ENCODE data around the gene ATP1B3. TPM values are rescaled to one million over a fixed set of nuclear protein-coding genes. Genes with fewer than 3 reads are reported as not detected.
A peak's percentile ranks its signal among the peaks of the same experiment; 100 is the strongest.

ATP1B3 gene
- total RNA-seq, 1 donor from 2014 or later: 223 TPM

DNA sequence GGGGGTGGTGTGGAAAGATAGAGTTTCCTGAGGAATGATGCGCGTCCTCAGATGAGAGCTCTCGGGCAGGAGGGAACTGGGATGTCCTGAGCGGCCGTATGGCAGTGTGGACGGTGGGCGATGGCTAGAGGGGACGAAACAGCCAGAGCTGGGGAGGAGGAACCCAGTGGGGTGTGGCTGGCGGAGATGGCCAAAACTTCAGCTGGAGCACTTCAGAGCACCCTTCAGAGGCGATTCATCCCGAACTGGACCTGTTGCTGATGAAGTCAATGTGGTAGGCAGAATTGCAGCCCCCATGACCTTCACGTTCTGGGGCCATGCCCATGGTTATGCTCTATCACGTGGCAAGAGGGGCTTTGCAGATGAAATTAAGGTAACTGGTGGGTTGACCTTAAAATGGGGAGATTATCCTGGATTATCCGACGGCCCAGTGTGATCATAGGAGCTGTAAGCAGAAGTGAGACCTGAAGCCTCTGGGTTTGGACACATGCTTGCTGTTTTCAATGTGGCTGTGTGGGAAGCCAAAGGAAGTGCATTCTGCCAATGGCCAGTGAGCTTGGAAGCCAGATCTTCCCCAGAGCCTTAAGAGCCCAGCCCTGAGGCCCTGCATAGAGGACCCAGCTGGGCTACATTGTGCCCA, 52.3 kb downstream of the ATP1B3 start:
- Mint-ChIP-seq H3K4me3 (no peak overlapping the region), H3K36me3 (ENCODE audit: low read depth) (peaks cover 29% of the 10 kb centered on the region), H3K27me3 (no peaks in the 10 kb centered on the region), H3K9me3 (no peaks in the 10 kb centered on the region), H3K27ac (no peak overlapping the region), H3K4me1 (no peaks in the 10 kb centered on the region)
- no peak for DNase-seq
- intact Hi-C loops (cut with micrococcal nuclease): no loop called here

DNA sequence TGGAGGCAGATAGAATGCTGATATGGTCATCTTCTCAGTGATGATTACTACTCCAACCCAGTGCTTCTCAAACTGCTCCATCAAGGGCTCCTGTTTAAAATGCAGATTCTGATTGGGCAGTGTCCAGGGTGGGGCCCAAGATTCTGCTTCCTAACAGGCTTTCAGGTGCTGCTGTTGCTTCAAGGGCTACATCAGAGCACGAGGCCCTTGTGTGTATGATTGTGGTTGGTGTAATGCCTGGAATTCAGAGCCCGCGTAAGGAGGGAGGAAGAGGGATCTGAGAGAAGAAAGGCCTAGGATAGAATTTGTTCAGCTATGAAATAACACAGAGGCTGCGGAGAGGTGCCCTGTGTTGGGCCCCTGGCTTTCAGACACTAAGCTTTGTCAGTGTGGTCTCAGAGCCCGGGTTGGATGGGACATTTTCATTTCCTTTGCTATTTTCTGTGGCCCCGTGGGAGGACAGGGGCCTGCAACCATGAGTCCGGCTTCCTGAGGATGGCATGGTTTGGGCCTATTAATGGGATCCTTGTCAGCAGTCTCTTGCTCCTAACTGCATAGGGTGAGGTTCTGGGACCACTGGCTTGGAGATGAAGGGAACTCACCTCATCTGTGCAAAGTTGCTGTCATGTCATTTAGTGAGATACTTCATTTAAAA, 53.0 kb downstream of the ATP1B3 start:
- H3K9me3 Mint-ChIP-seq: no peaks in the 10 kb centered on the region
- H3K27ac Mint-ChIP-seq: peak overlapping the region; percentile 62

DNA sequence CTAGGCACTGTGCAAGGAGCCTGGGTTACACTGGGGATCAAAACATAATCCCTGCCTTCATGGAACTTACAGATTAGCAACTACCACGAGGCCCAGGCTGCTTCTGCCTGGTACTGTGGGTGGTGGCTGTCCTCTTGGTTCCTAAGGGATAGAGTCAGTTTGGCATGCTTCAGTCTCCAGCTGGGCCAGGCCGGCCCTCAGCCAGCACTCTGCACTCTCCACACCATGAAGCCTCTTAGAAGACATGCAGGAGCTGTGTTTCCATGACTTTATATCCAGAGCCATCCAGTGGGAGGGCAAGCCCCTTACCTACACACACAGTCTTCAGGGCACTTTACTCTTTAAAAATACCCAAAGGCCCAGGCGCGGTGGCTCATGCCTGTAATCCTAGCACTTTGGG, 54.4 kb downstream of the ATP1B3 start:
- no peak overlapping the region for H3K4me3 Mint-ChIP-seq
- DNase-seq: no peak
- H3K27ac Mint-ChIP-seq: no peak overlapping the region
- no peaks in the 10 kb centered on the region for H3K27me3 Mint-ChIP-seq
- H3K36me3 Mint-ChIP-seq (ENCODE audit: low read depth): peaks cover 19% of the 10 kb centered on the region
- intact Hi-C loops (cut with micrococcal nuclease): no loop called here
- no peaks in the 10 kb centered on the region for H3K9me3 Mint-ChIP-seq
- H3K4me1 Mint-ChIP-seq: no peaks in the 10 kb centered on the region

More for the DNA sequence above, 53.0 kb downstream of the ATP1B3 start:
- intact Hi-C loops (cut with micrococcal nuclease): no loop called here
- no peaks in the 10 kb centered on the region for H3K4me1 Mint-ChIP-seq
- DNase-seq: no peak
- H3K4me3 Mint-ChIP-seq: no peak overlapping the region
- H3K27me3 Mint-ChIP-seq: no peaks in the 10 kb centered on the region
- peaks cover 26% of the 10 kb centered on the region for H3K36me3 Mint-ChIP-seq (ENCODE audit: low read depth)

DNA sequence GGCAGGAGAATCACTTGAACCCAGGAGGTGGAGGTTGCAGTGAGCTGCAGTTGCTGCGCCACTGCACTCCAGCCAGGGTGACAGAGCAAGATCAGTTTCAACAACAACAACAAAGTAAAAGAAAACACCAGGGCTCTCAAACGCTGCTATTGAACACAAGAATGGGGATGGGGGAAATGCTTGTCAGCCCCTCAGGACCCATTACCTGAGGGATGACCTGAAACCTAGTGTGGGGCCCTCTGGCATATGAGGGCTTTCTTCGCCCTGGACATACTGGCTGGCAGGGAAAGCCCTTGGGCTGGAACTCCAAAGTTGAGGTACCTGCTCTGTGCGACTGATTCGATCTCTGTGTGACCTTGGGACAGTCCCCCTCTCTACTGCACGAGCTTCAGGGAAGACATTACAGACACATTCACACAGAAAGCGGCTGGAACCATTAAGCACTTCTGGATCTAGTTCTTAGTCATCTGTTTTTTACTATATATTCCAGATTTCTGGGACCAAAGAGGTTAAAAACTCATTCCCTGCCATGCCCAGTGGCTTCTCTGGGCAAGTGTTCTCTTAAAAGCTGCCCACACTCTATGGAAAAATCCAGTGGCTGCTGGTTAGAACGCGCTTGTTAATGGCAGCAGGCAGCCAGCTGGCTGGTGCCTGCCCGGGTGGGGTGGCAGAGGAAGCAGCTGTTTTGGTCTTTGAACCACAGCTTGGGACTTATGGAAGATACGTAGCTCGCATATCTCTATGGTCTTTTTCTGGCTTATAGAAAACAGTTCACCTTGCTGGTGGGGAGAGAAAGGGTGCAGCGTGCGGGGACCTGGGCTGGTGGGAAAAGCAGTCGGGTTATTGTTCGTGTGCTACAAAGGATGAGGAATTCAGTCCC, 57.2 kb downstream of the ATP1B3 start:
- Mint-ChIP-seq H3K27ac (no peak overlapping the region), H3K4me3 (no peak overlapping the region)

DNA sequence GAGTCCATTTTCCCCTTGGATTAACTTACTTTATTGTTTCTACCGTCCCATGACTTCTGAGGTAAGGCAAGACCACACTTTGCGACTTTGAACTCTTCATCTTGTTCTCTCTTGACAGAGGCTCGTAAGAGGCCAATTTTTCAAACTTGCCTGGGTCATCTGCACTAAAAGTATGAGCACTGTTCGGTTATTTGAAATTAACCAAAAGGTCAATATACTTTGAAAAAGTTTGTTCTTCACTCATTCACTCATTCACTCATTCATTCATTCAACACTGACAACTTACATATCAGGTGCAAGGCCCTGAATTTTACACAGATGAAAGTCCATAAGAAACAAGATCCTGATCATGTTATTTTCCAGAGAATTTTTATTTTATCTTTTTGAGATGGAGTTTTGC, 57.9 kb downstream of the ATP1B3 start:
- Mint-ChIP-seq H3K27ac (no peak overlapping the region), H3K27me3 (no peaks in the 10 kb centered on the region), H3K4me1 (no peaks in the 10 kb centered on the region), H3K4me3 (no peak overlapping the region), H3K36me3 (ENCODE audit: low read depth) (no peaks in the 10 kb centered on the region), H3K9me3 (no peaks in the 10 kb centered on the region)
- intact Hi-C loops (cut with micrococcal nuclease): no loop called here
- DNase-seq: no peak

More for the DNA sequence above, 57.2 kb downstream of the ATP1B3 start:
- H3K9me3 Mint-ChIP-seq: no peaks in the 10 kb centered on the region
- peaks cover 4% of the 10 kb centered on the region for H3K36me3 Mint-ChIP-seq (ENCODE audit: low read depth)
- intact Hi-C loops (cut with micrococcal nuclease): no loop called here
- H3K27me3 Mint-ChIP-seq: no peaks in the 10 kb centered on the region
- DNase-seq: no peak
- no peaks in the 10 kb centered on the region for H3K4me1 Mint-ChIP-seq

DNA sequence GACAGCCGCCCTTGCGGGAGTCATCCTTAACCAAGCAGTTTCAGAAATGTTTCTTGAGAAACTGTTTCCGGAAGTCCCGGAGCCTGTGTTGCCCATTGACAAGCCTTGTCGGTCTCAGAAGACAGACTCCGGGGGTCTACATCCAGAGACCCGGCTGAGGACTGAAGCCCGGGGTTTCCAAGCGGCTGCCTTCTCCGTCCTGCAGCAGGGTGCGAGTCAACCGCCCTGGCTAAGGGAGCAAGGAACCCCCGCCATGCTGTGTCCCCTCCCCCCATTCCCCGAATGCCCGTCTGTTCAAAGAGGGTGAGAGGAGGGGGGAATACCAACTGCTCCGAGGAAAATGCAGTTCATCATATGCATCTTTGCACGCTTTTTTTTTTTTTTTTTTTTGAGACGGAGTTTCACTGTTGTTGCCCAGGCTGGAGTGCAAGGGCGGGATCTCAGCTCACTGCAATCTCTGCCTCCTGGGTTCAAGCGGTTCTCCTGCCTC, 61.6 kb downstream of the ATP1B3 start:
- Mint-ChIP-seq H3K36me3 (ENCODE audit: low read depth) (no peaks in the 10 kb centered on the region), H3K4me3 (no peak overlapping the region), H3K4me1 (peaks cover 13% of the 10 kb centered on the region), H3K9me3 (peaks cover 3% of the 10 kb centered on the region), H3K27me3 (no peaks in the 10 kb centered on the region), H3K27ac (no peak overlapping the region)
- intact Hi-C loops (cut with micrococcal nuclease): no loop called here
- DNase-seq: no peak

DNA sequence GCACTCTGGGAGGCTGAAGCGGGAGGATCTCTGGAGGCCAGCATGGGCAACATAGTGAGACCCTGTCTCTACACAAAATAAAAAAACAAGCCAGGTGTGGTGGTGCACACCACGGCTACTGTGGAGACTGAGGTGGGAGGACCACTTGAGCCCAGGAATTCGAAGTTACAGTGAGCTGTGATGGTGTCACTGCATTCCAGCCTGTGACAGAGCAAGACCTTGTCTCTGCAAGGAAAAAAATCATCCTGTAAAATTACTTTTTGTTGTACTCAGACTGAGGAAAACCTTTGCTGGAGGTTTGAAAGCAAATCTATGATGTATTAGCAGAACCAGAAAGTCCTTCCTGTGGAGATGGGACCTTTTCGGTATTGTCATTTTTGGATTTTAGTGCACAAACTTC, 63.3 kb downstream of the ATP1B3 start:
- DNase-seq: no peak
- no peaks in the 10 kb centered on the region for H3K36me3 Mint-ChIP-seq (ENCODE audit: low read depth)
- H3K9me3 Mint-ChIP-seq: peaks cover 3% of the 10 kb centered on the region
- H3K4me3 Mint-ChIP-seq: no peak overlapping the region
- H3K27me3 Mint-ChIP-seq: no peaks in the 10 kb centered on the region
- H3K4me1 Mint-ChIP-seq: peaks cover 13% of the 10 kb centered on the region
- no peak overlapping the region for H3K27ac Mint-ChIP-seq
- intact Hi-C loops (cut with micrococcal nuclease): loop anchor here (1.0 kb wide), 1 partner anchor 143 kb away; no protein-coding TSS in a partner anchor

DNA sequence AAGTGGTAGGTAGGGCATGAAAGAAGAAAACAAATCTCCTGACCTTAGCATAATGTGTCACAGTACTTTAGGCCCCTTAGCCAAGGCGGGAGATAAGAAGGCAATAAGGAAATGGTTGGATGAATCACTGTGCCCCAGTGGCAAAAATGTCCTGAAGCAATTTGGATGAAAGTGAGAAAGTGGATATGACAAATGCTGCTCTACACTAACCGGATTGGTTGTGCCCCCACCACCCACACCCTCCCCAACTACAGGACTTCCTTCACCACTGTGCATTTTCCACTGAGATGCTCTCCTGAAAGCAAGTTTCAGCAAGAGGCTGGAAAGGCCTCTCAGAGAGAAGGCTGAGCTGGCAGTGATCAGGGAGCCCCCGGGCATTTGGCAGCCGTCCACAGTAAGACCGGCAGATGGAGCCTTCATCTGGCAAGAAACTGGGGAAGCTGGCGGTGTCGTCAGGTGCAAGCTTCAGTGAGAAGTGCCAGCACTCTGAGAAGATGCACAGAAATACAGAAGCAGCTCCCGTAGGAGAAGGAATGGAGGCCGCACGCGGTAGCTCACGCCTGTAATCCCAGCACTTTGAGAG, 63.8 kb downstream of the ATP1B3 start:
- intact Hi-C loops (cut with micrococcal nuclease): loop anchor here (1.0 kb wide), 1 partner anchor 144 kb away; no protein-coding TSS in a partner anchor
- Mint-ChIP-seq H3K36me3 (ENCODE audit: low read depth) (no peaks in the 10 kb centered on the region), H3K9me3 (peaks cover 3% of the 10 kb centered on the region), H3K4me3 (no peak overlapping the region), H3K4me1 (peaks cover 13% of the 10 kb centered on the region), H3K27me3 (no peaks in the 10 kb centered on the region), H3K27ac (peak overlapping the region; percentile 72)
- no peak for DNase-seq

DNA sequence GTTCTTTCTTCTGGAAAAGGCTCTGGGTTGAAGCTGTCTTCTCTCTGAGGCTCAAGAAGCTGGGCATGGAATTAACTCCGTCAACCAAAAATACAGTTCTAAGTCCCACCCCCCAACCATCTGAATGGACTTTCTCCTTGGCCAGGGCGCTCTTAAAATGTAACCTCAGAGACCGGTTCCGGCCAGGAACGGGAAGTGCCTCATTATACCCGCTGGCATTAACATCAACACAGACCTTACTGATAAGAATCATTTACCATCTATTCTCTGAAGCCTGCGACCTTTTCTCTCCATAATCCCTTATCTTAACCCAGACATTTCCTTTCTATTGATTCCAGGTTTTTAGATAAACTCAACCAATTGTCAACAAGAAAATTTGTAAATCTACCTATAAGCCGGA, 64.7 kb downstream of the ATP1B3 start:
- peaks cover 13% of the 10 kb centered on the region for H3K4me1 Mint-ChIP-seq
- DNase-seq: no peak
- H3K27ac Mint-ChIP-seq: peak overlapping the region; percentile 28
- no peaks in the 10 kb centered on the region for H3K36me3 Mint-ChIP-seq (ENCODE audit: low read depth)
- no peaks in the 10 kb centered on the region for H3K27me3 Mint-ChIP-seq
- H3K4me3 Mint-ChIP-seq: no peak overlapping the region
- intact Hi-C loops (cut with micrococcal nuclease): no loop called here
- H3K9me3 Mint-ChIP-seq: peaks cover 3% of the 10 kb centered on the region

DNA sequence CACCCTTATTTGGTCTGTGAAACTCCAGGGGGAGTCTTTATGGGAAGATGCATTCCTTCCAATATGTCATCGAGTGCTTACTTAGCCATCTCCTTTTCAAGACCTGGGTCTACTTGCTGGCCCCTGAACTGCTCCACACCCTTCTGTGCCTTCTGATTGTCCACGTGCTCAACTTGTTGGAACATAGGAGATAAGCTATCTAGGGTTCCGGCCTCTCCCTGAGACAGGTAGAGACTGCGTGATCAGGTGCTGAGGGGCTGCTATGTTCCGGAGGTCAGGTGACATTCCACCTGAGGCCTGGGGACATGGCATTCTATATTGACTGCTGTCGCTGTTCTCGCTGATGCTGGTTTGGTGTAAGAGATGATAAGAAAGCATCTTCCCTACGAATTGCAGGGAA, 65.6 kb downstream of the ATP1B3 start:
- Mint-ChIP-seq H3K27me3 (no peaks in the 10 kb centered on the region), H3K4me1 (peaks cover 13% of the 10 kb centered on the region), H3K4me3 (no peak overlapping the region), H3K36me3 (ENCODE audit: low read depth) (no peaks in the 10 kb centered on the region), H3K9me3 (peaks cover 3% of the 10 kb centered on the region), H3K27ac (no peak overlapping the region)
- intact Hi-C loops (cut with micrococcal nuclease): no loop called here
- DNase-seq: no peak

DNA sequence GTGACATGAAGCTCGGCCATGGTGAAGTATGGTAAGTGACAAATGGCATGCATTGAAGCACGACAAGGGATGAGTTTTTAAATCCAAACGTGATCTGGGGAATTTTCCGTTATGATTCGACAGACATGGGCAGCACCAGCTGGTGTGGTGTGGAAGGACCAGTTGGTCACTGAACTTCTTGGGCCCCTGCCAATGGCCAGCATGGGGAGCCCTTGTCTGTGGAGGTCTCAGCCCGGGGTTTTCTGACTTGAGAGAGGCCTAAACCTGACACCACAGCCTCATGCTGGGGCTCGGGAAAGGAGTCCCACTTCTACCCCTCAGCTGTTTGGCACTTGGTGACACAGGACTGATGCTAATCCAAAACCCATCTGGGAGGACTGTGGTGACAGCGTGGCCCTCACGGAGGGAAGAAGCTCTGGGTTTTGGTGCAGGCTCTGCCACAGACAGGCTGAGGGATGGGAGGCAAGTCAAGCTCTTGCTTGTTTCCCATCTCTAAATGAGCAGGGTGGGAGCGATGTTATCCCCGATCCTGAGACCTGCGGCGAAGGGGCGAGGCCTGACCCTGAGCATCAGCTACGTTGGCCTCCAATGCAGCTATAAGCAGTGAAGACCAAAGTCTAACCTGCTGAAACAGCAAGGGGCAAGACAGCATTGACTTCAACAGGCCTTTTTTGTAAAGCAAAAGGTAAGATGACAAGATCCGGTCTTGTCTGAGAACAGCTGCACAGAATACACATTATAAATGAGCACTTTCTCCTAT, 69.5 kb downstream of the ATP1B3 start:
- no peaks in the 10 kb centered on the region for H3K36me3 Mint-ChIP-seq (ENCODE audit: low read depth)
- no peak overlapping the region for H3K27ac Mint-ChIP-seq
- peaks cover 3% of the 10 kb centered on the region for H3K9me3 Mint-ChIP-seq
- H3K4me3 Mint-ChIP-seq: no peak overlapping the region
- DNase-seq: no peak
- H3K27me3 Mint-ChIP-seq: no peaks in the 10 kb centered on the region
- peaks cover 5% of the 10 kb centered on the region for H3K4me1 Mint-ChIP-seq
- intact Hi-C loops (cut with micrococcal nuclease): no loop called here

DNA sequence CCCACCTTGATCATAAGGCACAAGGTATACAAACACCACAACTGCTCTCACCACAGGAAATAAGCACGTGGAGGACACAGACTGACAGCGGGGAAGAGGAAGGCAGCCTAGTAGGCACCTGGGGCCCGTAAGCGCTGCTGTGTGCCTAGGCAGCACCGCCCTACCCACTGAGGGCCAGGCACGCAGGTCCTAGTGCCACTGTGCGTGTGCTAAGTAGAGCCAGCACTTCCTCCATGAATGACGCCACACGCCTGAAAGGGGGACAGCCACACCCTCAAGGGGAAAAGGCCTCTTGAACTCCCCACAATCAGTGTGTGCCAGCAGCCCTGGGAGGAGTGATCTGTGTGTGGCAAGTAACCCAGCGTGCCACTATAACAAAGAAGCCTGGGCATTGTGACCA, 73.0 kb downstream of the ATP1B3 start:
- no peak overlapping the region for H3K27ac Mint-ChIP-seq
- no peak for DNase-seq
- intact Hi-C loops (cut with micrococcal nuclease): no loop called here
- H3K9me3 Mint-ChIP-seq: no peaks in the 10 kb centered on the region
- H3K4me1 Mint-ChIP-seq: no peaks in the 10 kb centered on the region
- H3K27me3 Mint-ChIP-seq: no peaks in the 10 kb centered on the region
- no peak overlapping the region for H3K4me3 Mint-ChIP-seq
- H3K36me3 Mint-ChIP-seq (ENCODE audit: low read depth): no peaks in the 10 kb centered on the region

DNA sequence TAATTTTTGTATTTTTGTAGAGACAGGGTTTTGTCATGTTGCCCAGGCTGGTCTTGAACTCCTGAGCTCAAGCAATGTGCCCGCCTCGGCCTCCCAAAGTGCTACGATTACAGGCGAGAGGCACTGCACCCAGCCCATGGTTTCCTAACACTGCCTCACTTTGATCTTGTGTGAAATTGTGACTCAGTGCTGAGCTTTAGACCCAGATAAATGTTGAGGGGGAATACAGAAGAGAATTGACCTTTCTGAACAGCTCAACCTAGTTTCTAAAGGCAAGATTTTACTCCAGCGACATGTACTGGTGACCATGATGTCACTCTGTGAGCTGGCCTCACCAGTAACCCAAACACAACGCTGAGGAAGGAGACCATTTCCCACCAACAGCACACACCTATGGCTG, 73.5 kb downstream of the ATP1B3 start:
- no peaks in the 10 kb centered on the region for H3K27me3 Mint-ChIP-seq
- H3K9me3 Mint-ChIP-seq: no peaks in the 10 kb centered on the region
- no peaks in the 10 kb centered on the region for H3K4me1 Mint-ChIP-seq
- no peak overlapping the region for H3K4me3 Mint-ChIP-seq
- DNase-seq: no peak
- intact Hi-C loops (cut with micrococcal nuclease): no loop called here
- no peak overlapping the region for H3K27ac Mint-ChIP-seq
- no peaks in the 10 kb centered on the region for H3K36me3 Mint-ChIP-seq (ENCODE audit: low read depth)

Data from activated CD4-positive, alpha-beta T cell treated with anti-CD3 and anti-CD28 coated beads, Interleukin-2, amount 10 ng/mL, durations not matched to agents 24 days and 14 days (primary cell).